Parathyroid adenoma (tissue), 2 donors: Measurements from ENCODE around the gene DHRS2.
A peak's percentile ranks its signal among the peaks of the same experiment; 100 is the strongest.
"Not testable (repeated sequence)": the region's sequence is repeated elsewhere in the genome, so short reads cannot be mapped to it uniquely, and the experiment has no call there.

ENCODE experiments used
- H2AFZ ChIP-seq: fragments of 300-600 bp; sonication (generic); one replicate; pipeline ENCODE4 v1.7.0; 2017; ENCODE audit warnings: antibody characterized with exemption, mild to moderate bottlenecking
- H3K27ac ChIP-seq: fragments of 300-600 bp; sonication (generic); one replicate; pipeline ENCODE4 v1.7.0; 2017
- H3K27me3 ChIP-seq: fragments of 300-600 bp; sonication (generic); one replicate; pipeline ENCODE4 v1.7.0; 2017; ENCODE audit warnings: low read length; ENCODE audit not compliant: control insufficient read depth, insufficient read depth
- H3K36me3 ChIP-seq: fragments of 300-600 bp; sonication (generic); one replicate; pipeline ENCODE4 v1.7.0; 2017; ENCODE audit warnings: low read length; ENCODE audit not compliant: control insufficient read depth, insufficient read depth
- H3K4me1 ChIP-seq: fragments of 300-600 bp; sonication (generic); one replicate; pipeline ENCODE4 v1.7.0; 2017; ENCODE audit warnings: control low read depth
- H3K4me2 ChIP-seq: fragments of 300-600 bp; sonication (generic); one replicate; pipeline ENCODE4 v1.7.0; 2017; ENCODE audit warnings: low read length
- H3K4me3 ChIP-seq: fragments of 300-600 bp; sonication (generic); one replicate; pipeline ENCODE4 v1.7.0; 2017; ENCODE audit warnings: low read depth, low read length
- H3K79me2 ChIP-seq: fragments of 300-600 bp; sonication (generic); one replicate; pipeline ENCODE4 v1.7.0; 2017; ENCODE audit warnings: control low read depth
- H3K9ac ChIP-seq: fragments of 300-600 bp; sonication (generic); one replicate; pipeline ENCODE4 v1.7.0; 2017; ENCODE audit warnings: mild to moderate bottlenecking
- H3K9me3 ChIP-seq: fragments of 300-600 bp; sonication (generic); one replicate; pipeline ENCODE4 v1.7.0; 2017; ENCODE audit warnings: low read length; ENCODE audit not compliant: control insufficient read depth
- CTCF ChIP-seq: fragments of 300-600 bp; sonication (generic); IDR thresholded peaks from one replicate; pipeline ENCODE4 v1.7.0; 2017; ENCODE audit warnings: antibody characterized with exemption, mild to moderate bottlenecking
- donor health status: primary hyperparathyroidism.

DHRS2 gene

GRCh38 chr14:23636317-23637211 is at the start of gene DHRS2:
DHRS2 (plus strand) TSS chr14:23636364; CDS start chr14:23638865, 2,501 bp downstream.
- Histone ChIP-seq H3K4me2 (no peak within 1 kb of the TSS), H3K27ac (peak within 1 kb of the TSS; percentile 85), H3K9me3 (no peaks in the 10 kb centered on the region), H2AFZ (peak within 1 kb of the TSS; percentile 51), H3K9ac (no peak within 1 kb of the TSS), H3K36me3 (no peaks in the 10 kb centered on the region), H3K27me3 (no peaks in the 10 kb centered on the region), H3K79me2 (no peaks in the 10 kb centered on the region), H3K4me3 (no peak within 1 kb of the TSS), H3K4me1 (peaks cover 61% of the 10 kb centered on the region)
- no peak for TF ChIP-seq CTCF

GRCh38 chr14:23588884-23589598 is 47.1 kb upstream of the DHRS2 start:
- Histone ChIP-seq H3K79me2 (no peaks in the 10 kb centered on the region), H3K9ac (no peak overlapping the region), H3K9me3 (no peaks in the 10 kb centered on the region), H2AFZ (peak overlapping the region; percentile 83), H3K36me3 (no peaks in the 10 kb centered on the region), H3K4me1 (peaks cover 7% of the 10 kb centered on the region), H3K4me3 (no peak overlapping the region), H3K4me2 (no peak overlapping the region), H3K27ac (no peak overlapping the region), H3K27me3 (no peaks in the 10 kb centered on the region)
- TF ChIP-seq CTCF, result peak; percentile 88

GRCh38 chr14:23589606-23590005 is 46.6 kb upstream of the DHRS2 start:
- Histone ChIP-seq H3K4me1 (peaks cover 7% of the 10 kb centered on the region), H3K4me3 (no peak overlapping the region), H3K27me3 (no peaks in the 10 kb centered on the region), H3K9me3 (no peaks in the 10 kb centered on the region), H3K79me2 (no peaks in the 10 kb centered on the region), H3K27ac (no peak overlapping the region), H3K4me2 (no peak overlapping the region), H3K9ac (no peak overlapping the region), H3K36me3 (no peaks in the 10 kb centered on the region), H2AFZ (peak overlapping the region; percentile 83)
- TF ChIP-seq CTCF, result no peak

GRCh38 chr14:23590198-23590597 is 46.0 kb upstream of the DHRS2 start:
- H3K9me3 ChIP-seq, result no peaks in the 10 kb centered on the region
- H3K36me3 ChIP-seq, result no peaks in the 10 kb centered on the region
- TF ChIP-seq CTCF, result no peak
- no peak overlapping the region for H2AFZ ChIP-seq
- H3K79me2 ChIP-seq, result no peaks in the 10 kb centered on the region
- no peak overlapping the region for H3K27ac ChIP-seq
- H3K27me3 ChIP-seq, result no peaks in the 10 kb centered on the region
- no peak overlapping the region for H3K9ac ChIP-seq
- H3K4me2 ChIP-seq, result no peak overlapping the region
- peaks cover 7% of the 10 kb centered on the region for H3K4me1 ChIP-seq
- no peak overlapping the region for H3K4me3 ChIP-seq

GRCh38 chr14:23594191-23594590 is 42.0 kb upstream of the DHRS2 start:
- H3K36me3 ChIP-seq, H2AFZ ChIP-seq, H3K9ac ChIP-seq, H3K9me3 ChIP-seq, H3K4me2 ChIP-seq, H3K27ac ChIP-seq, H3K4me1 ChIP-seq, H3K79me2 ChIP-seq, H3K4me3 ChIP-seq, H3K27me3 ChIP-seq: not testable (repeated sequence)
